Thyroid gland (tissue), 4 donors: ENCODE data around the gene MS4A7. TPM values are rescaled to one million over a fixed set of nuclear protein-coding genes. Genes with fewer than 3 reads are reported as not detected.
"Not testable (repeated sequence)": the region's sequence is repeated elsewhere in the genome, so short reads cannot be mapped to it uniquely, and the experiment has no call there.

Experiments
- DNase-seq, 2 donors: peaks; one replicate each; pipeline ENCODE4 v3.0.0-alpha.2; 2019
- H3K27ac ChIP-seq, 3 donors: fragments of 200-600 bp; sonication (generic); 1 replicate in 2 of 3; 2 replicates in 1 of 3; pipeline ENCODE4 v1.5.1; 2016 to 2019; ENCODE audit warnings: mild to moderate bottlenecking in 1 of 3, moderate library complexity in 1 of 3
- H3K27me3 ChIP-seq: fragments of 200-600 bp; sonication (generic); one replicate; pipeline ENCODE4 v1.5.1; 2019
- H3K36me3 ChIP-seq, 2 donors: fragments of 200-600 bp; sonication (generic); one replicate each; pipeline ENCODE4 v1.5.1; 2016 to 2019
- H3K4me1 ChIP-seq, 2 donors: fragments of 200-600 bp; sonication (generic); one replicate each; pipeline ENCODE4 v1.5.1; 2017 to 2019
- H3K4me3 ChIP-seq, 3 donors: fragments of 200-600 bp; sonication (generic); replicated peaks in 1 of 3; 1 replicate in 2 of 3; 2 replicates in 1 of 3; pipeline ENCODE4 v1.5.1; 2016; ENCODE audit warnings: mild to moderate bottlenecking in 1 of 3
- H3K9me3 ChIP-seq: fragments of 200-600 bp; sonication (generic); one replicate; pipeline ENCODE4 v1.5.1; 2017
- CTCF ChIP-seq, 6 experiments: fragments of 200-600 bp in 3 of 6; fragments of 450-650 bp in 3 of 6; sonication (generic) in 3 of 6; IDR thresholded peaks; one replicate each; pipeline ENCODE4 v1.5.1; 2016 to 2019; ENCODE audit warnings: antibody characterized with exemption in 6 of 6, mild to moderate bottlenecking in 2 of 6, inconsistent platforms in 1 of 6, moderate library complexity in 1 of 6
- POLR2A ChIP-seq, 2 donors: fragments of 450-650 bp; IDR thresholded peaks; one replicate each; pipeline ENCODE4 v1.6.1; 2017; ENCODE audit warnings: antibody characterized with exemption in 2 of 2, mild to moderate bottlenecking in 2 of 2, moderate library complexity in 1 of 2
- WGBS, 2 donors: methylation state at CpG; one replicate each; pipeline ENCODE4 v1.1.5; 2017; 5-methylcytosine and 5-hydroxymethylcytosine counted together
- intact Hi-C: fragments of 100-400 bp; cut with DNase I; formaldehyde crosslinking; loops from one replicate; pipeline ENCODE4 v1.15.1; 2023
- total RNA-seq, 4 donors: library from RNA; depleted of rRNA; stranded (reverse); fragments of >200 nt; gene quantifications; one replicate each; pipeline ENCODE4 v1.2.3, GENCODE V29; 2016

The MS4A7 gene
- total RNA-seq, 4 donors from 2014 or later = 6.1 to 44.2 (median 7.0) TPM

- H3K9me3 ChIP-seq = no peaks in the 10 kb centered on the region
- peak; percentile 34 to 54 for DNase-seq
- TF ChIP-seq CTCF (IDR thresholded peaks at IDR 0.05) (peak; percentile 30 to 75 (median 44)), POLR2A (IDR thresholded peaks at IDR 0.05) (no peak)
- H3K27ac ChIP-seq = no peak overlapping the region
- H3K4me3 ChIP-seq = no peak overlapping the region
- intact Hi-C loops = loop anchor here (5.0 kb wide), 1 partner anchor 253 kb away; no protein-coding TSS in a partner anchor
- no peaks in the 10 kb centered on the region for H3K4me1 ChIP-seq
- WGBS, 2 donors = 62 to 66% methylated on average over 7 of the region's 7 CpGs
- H3K36me3 ChIP-seq = no peaks in the 10 kb centered on the region
- no peaks in the 10 kb centered on the region for H3K27me3 ChIP-seq
Measured at GRCh38 chr11:60363542-60364470, 14.5 kb upstream of the MS4A7 start.

- H3K9me3 ChIP-seq, H3K36me3 ChIP-seq, H3K27ac ChIP-seq, H3K27me3 ChIP-seq, intact Hi-C loops, DNase-seq, H3K4me3 ChIP-seq, H3K4me1 ChIP-seq: not testable (repeated sequence)
- 88% methylated on average over 15 of the region's 15 CpGs for WGBS, 2 donors
Measured at GRCh38 chr11:60366262-60366904, 11.9 kb upstream of the MS4A7 start.

- intact Hi-C loops = no loop called here
- H3K4me3 ChIP-seq = no peak overlapping the region
- H3K27ac ChIP-seq = no peak overlapping the region
- no peaks in the 10 kb centered on the region for H3K4me1 ChIP-seq
- no peaks in the 10 kb centered on the region for H3K27me3 ChIP-seq
- no peak for DNase-seq
- WGBS, 2 donors = 52 to 67% methylated on average over 2 of the region's 2 CpGs
- no peaks in the 10 kb centered on the region for H3K9me3 ChIP-seq
- H3K36me3 ChIP-seq = no peaks in the 10 kb centered on the region
- TF ChIP-seq POLR2A (IDR thresholded peaks at IDR 0.05) = no peak
- TF ChIP-seq CTCF (IDR thresholded peaks at IDR 0.05) = no peak
Measured at GRCh38 chr11:60367009-60367408, 11.3 kb upstream of the MS4A7 start.

GRCh38 chr11:60367896-60368295 lies 10.4 kb upstream of the MS4A7 start:
- Histone ChIP-seq H3K4me1 (no peaks in the 10 kb centered on the region), H3K27ac (no peak overlapping the region), H3K27me3 (no peaks in the 10 kb centered on the region), H3K4me3 (no peak overlapping the region), H3K36me3 (no peaks in the 10 kb centered on the region), H3K9me3 (no peaks in the 10 kb centered on the region)
- TF ChIP-seq POLR2A (IDR thresholded peaks at IDR 0.05) (no peak), CTCF (IDR thresholded peaks at IDR 0.05) (no peak)
- DNase-seq = no peak
- WGBS, 2 donors = 94 to 95% methylated on average over 19 of the region's 19 CpGs
- intact Hi-C loops = no loop called here

GRCh38 chr11:60370252-60370810 lies 8.0 kb upstream of the MS4A7 start:
- H3K4me1 ChIP-seq = no peaks in the 10 kb centered on the region
- H3K36me3 ChIP-seq = no peaks in the 10 kb centered on the region
- no peaks in the 10 kb centered on the region for H3K27me3 ChIP-seq
- intact Hi-C loops = no loop called here
- no peak for TF ChIP-seq POLR2A (IDR thresholded peaks at IDR 0.05)
- no peak for TF ChIP-seq CTCF (IDR thresholded peaks at IDR 0.05)
- no peak for DNase-seq
- no peaks in the 10 kb centered on the region for H3K9me3 ChIP-seq
- 48 to 53% methylated on average over 2 of the region's 2 CpGs for WGBS, 2 donors
- H3K4me3 ChIP-seq = no peak overlapping the region
- H3K27ac ChIP-seq = no peak overlapping the region
